Epithelial cell of esophagus (primary cell): ENCODE data around the gene SSC4D.
A peak's percentile ranks its signal among the peaks of the same experiment; 100 is the strongest.
"Not testable (repeated sequence)": the region's sequence is repeated elsewhere in the genome, so short reads cannot be mapped to it uniquely, and the experiment has no call there.

ENCODE experiments used
- DNase-seq: peaks from one replicate; pipeline ENCODE4 v3.0.0; 2010; ENCODE audit warnings: low read depth
- H3K4me3 ChIP-seq: 2 replicates; pipeline ENCODE4 v1.5.1; 2011; ENCODE audit warnings: mild to moderate bottlenecking, low read length, control low read depth
- TF ChIP-seq, protein P1 (sequence below): IDR thresholded peaks from 2 replicates; pipeline ENCODE4 v1.5.1; 2011; ENCODE audit warnings: low read depth, mild to moderate bottlenecking, low read length, control low read depth, inconsistent platforms; ENCODE audit not compliant: insufficient read depth; ENCODE audit errors: missing control alignments

The SSC4D gene

DNA sequence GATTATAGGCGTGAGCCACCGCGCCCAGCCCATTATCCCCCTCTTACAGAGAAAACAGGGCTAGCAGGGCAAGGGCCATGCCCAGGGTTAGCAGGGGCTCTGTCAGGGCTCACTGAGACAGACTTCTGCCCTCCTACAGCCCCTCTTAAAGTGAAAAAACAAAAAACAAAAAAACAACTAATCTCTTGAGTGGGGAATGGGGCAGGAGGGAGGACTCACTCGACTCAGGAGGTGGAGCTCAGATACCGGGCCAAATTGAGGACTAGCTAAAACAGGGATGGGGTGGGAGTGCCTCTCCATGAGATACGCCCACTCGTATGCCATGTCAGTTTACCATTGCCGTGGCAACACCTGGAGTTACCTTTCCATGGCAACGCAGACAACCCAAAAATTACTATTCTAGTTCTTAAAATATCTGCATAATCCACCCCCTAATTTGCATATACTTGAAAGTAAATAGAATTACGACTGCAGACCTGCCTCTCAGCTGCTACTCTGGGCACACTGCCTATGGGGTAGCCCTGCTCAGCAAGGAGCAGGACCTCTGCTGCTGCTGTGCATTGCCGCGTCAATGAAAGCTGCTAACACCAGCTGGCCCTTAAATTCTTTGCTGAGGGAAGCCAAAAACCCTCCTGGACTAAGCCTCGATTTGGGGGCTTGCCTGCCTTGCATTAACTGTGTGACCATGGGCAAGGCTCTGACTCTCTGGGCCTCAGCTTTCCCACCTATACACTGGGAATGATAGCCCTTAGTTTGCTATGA, 13.4 kb downstream of the SSC4D start:
- DNase-seq, result no peak
- TF ChIP-seq, protein P1, sequence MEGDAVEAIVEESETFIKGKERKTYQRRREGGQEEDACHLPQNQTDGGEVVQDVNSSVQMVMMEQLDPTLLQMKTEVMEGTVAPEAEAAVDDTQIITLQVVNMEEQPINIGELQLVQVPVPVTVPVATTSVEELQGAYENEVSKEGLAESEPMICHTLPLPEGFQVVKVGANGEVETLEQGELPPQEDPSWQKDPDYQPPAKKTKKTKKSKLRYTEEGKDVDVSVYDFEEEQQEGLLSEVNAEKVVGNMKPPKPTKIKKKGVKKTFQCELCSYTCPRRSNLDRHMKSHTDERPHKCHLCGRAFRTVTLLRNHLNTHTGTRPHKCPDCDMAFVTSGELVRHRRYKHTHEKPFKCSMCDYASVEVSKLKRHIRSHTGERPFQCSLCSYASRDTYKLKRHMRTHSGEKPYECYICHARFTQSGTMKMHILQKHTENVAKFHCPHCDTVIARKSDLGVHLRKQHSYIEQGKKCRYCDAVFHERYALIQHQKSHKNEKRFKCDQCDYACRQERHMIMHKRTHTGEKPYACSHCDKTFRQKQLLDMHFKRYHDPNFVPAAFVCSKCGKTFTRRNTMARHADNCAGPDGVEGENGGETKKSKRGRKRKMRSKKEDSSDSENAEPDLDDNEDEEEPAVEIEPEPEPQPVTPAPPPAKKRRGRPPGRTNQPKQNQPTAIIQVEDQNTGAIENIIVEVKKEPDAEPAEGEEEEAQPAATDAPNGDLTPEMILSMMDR, result no peak
- no peak overlapping the region for H3K4me3 ChIP-seq

DNA sequence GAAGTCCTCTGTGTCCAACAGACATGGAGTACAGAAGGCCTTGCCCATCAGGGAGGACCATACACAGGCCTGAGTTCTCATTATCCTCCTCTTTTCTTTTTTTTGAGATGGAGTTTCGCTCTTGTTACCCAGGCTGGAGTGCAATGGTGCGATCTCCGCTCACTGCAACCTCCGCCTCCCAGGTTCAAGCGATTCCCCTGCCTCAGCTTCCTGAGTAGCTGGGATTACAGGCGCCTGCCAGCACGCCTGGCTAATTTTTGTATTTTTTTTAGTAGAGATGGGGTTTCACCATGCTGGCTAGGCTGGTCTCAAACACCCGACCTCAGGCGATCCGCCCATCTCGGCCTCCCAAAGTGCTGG, 13.9 kb downstream of the SSC4D start:
- not testable (repeated sequence) for H3K4me3 ChIP-seq, DNase-seq

DNA sequence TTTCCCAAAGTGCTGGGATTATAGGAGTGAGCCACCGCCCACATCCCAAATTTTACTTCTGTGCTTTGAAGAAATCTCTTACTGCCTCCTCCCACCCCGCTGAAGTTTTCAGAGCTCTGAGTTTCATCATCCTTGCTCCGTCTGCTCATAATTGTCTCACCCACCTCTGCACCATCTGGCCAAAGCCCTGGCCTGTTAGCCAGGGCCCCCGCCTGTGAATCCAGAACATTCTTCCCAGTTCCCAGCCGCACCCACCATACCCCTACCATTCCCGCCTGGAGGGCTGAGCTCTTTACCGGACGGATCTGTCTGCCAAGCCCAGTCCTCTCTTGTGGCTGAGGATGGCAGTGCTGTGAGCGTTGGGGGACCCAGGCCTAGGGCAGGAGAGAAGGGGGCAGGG, 14.5 kb downstream of the SSC4D start:
- DNase-seq, result no peak
- H3K4me3 ChIP-seq, result no peak overlapping the region
- TF ChIP-seq, protein P1, result no peak

DNA sequence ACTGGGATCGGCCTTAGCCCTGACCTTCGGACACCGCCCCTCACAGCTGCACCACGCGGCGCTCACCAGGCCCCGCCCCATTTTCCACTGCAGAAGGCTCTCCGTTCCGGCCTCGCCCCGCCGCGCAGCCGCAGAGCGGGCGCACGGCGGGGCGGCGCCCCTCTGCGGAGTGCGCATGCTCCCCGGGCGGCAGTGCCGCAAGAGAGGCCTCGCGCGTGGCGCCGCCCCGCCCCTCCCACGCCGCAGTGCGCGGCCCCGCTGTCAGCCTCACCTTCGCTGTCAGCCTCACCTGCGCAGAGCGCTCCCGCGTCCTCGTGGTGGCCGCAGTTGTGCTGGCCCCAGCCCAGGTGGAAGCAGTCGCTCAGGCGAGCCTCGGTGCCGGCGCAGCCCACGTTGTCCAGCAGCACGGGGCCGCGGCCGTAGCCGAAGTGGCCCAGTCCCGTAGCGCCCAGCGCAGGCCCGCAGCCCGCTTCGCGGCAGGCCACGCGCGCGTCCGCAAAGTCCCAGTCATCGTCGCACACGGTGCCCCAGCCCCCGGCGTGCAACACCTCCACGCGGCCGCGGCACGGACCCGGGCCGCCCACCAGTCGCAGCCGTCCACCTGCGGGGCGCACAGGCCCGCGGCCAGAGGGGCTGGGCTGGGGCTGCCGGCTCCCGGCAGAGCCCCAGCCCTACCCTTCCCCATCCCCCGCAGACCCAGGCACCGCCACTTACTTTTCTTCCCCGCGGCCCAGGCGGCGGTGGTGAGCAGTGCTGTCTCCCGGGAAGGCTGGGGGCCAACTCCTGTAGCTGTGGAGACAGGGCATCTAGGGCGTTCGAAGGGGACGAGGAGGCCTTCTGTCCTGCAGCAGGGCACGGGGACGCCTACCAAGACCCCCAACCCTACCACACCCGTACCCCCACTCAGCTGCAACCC, 16.1 kb downstream of the SSC4D start:
- DNase-seq, result peak; percentile 77
- H3K4me3 ChIP-seq, result peak overlapping the region; percentile 53
- TF ChIP-seq, protein P1, result no peak

DNA sequence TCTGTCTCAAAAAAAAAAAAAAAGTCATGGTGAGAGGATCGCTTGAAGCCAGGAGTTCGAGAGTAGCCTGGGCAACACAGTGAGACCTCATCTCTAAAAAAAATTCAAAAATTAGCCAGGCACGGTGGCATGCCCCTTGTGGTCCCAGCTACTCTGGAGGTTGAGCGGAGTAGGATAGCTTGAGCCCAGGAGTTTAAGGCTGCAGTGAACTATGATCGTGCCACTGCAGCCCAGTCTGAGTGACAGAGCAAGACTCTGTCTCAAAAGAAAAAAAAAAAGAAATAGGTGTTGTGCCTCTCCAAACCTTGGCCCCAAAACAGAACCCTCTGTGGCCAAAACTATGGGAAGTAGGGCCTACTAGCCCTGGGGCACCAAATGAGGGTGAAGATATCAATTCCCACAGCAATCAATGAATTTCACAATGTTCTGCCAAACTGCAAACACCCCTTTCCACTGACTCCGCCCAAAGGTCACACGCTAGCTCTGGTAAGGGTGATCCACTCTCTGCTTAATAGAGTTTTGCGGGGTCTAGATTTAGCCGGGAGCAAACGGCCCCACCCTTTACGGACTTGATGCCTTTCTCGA, 16.9 kb downstream of the SSC4D start:
- H3K4me3 ChIP-seq, result peak overlapping the region; percentile 53
- DNase-seq, result no peak
- TF ChIP-seq, protein P1, result no peak

DNA sequence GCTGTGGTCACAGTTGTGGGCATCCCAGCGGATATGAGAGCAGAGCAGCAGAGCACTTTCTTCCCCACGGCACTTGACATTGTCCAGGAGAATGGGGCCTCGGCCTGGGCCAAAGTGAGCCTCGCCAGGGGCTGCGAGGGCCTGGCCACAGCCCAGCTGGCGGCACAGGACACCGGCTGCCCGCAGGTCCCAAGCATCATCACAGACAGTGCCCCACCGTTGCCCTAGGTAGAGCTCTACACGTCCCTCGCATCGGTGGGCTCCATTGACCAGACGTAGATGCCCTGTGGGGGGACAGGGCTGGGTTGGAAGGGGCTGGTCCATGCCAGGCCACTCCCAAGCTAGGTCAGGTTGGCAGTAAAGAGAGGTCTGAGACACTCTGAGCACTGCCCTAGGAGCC, 19.4 kb downstream of the SSC4D start:
- TF ChIP-seq, protein P1, result no peak
- DNase-seq, result no peak
- no peak overlapping the region for H3K4me3 ChIP-seq

DNA sequence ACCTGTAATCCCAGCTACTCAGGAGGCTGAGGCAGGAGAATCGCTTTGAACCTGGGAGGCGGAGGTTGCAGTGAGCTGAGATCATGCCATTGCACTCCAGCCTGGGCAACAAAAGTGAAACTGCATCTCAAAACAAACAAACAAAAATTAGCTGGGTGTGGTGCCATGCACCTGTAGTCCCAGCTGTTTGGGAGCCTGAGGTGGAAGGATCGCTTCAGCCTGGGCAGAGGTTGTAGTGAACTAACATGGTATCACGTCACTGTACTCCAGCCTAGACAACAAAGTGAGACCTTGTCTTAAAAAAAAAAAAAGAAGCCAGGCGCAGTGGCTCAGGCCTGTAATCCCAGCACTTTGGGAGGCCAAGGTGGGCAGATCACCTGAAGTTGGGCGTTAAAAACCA, 21.7 kb downstream of the SSC4D start:
- not testable (repeated sequence) for DNase-seq, H3K4me3 ChIP-seq
